ENCODE data around the gene MBTD1. TPM values are rescaled to one million over a fixed set of nuclear protein-coding genes. Genes with fewer than 3 reads are reported as not detected.

Gene MBTD1
- total RNA-seq, 2 experiments from 2014 or later: 7.0 to 10.2 TPM

DNA sequence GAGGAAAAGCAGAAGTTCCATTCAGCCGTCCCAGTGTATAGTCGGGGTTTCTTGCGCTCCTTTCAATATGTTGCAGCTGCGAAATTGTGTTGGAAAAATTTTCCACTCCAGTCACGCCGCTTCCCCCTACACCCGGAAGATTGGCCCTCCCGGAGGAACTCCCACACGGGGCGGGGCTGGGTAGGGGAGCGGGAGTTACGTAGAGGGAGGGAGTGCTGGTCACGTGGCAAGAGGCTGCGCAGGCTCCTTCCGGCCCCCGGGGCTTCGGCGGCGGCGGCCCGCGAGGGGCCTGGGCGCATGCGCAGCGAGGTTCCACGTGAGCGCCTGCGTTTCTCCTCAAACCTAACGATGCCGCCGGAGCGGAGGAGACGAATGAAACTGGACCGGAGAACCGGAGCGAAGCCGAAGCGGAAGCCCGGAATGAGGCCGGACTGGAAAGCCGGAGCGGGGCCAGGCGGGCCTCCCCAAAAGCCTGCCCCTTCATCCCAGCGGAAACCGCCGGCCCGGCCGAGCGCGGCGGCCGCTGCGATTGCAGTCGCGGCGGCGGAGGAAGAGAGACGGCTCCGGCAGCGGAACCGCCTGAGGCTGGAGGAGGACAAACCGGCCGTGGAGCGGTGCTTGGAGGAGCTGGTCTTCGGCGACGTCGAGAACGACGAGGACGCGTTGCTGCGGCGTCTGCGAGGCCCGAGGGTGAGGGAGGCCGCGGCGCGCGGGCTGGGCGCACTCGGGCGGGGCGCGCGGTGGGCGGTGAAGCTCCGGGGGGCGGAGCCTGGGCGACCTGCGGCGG is 581 bp upstream of the MBTD1 start, which contains the start of gene UTP18:
UTP18 (plus strand) TSS at position 310 of the 787 bp plus-strand sequence; CDS start at position 349, 39 bp downstream.
- H3K4me1 Mint-ChIP-seq (ENCODE audit: low read depth): peaks cover 56% of the 10 kb centered on the region
- POLR2A ChIA-PET: interaction anchor here (1.1 kb wide), 1 partner anchor 32 kb away, joined by 3 read pairs; no protein-coding TSS in a partner anchor

GRCh38 chr17:51258756-51259563 is 889 bp downstream of the MBTD1 start:
- Mint-ChIP-seq H3K36me3 (ENCODE audit: low read depth) (peaks cover 41% of the 10 kb centered on the region), H3K4me1 (ENCODE audit: low read depth) (peaks cover 64% of the 10 kb centered on the region), H3K9me3 (no peaks in the 10 kb centered on the region), H3K27me3 (no peaks in the 10 kb centered on the region), H3K27ac (peak overlapping the region; percentile 77), H3K4me3 (peak overlapping the region; percentile 77)
- DNase-seq: peak; percentile 32
- intact Hi-C loops (cut with micrococcal nuclease): no loop called here
- CTCF ChIA-PET: no interaction called here
- POLR2A ChIA-PET: interaction anchor here (1.0 kb wide), 1 partner anchor 106 kb away, joined by 3 read pairs; the partner anchor contains the start of gene NME1
- ATAC-seq: no peak
- no peak for TF ChIP-seq CTCF (IDR thresholded peaks at IDR 0.05)

More for the DNA sequence above, 581 bp upstream of the MBTD1 start, which contains the start of gene UTP18:
- CTCF ChIA-PET: interaction anchor here (1.0 kb wide), 1 partner anchor 9 kb away, joined by 3 read pairs; no protein-coding TSS in a partner anchor
- Mint-ChIP-seq H3K27ac (peak within 1 kb of the TSS; percentile 99), H3K4me3 (peak within 1 kb of the TSS; percentile 77), H3K27me3 (no peaks in the 10 kb centered on the region), H3K36me3 (ENCODE audit: low read depth) (peaks cover 42% of the 10 kb centered on the region), H3K9me3 (no peaks in the 10 kb centered on the region)
- ATAC-seq (peak; percentile 92), DNase-seq (peak; percentile 96)
- no peak for TF ChIP-seq CTCF (IDR thresholded peaks at IDR 0.05)
- intact Hi-C loops (cut with micrococcal nuclease): no loop called here

- intact Hi-C loops (cut with micrococcal nuclease): no loop called here
- CTCF ChIA-PET: interaction anchor here (0.7 to 1.7 kb wide), 2 partner anchors 40 to 54 kb away, joined by 3 read pairs; no protein-coding TSS in a partner anchor
Measured at GRCh38 chr17:51257150-51258081, 2.4 kb downstream of the MBTD1 start.

More at GRCh38 chr17:51257150-51258081, 2.4 kb downstream of the MBTD1 start:
- no peak for TF ChIP-seq CTCF (IDR thresholded peaks at IDR 0.05)
- H3K4me3 Mint-ChIP-seq: no peak overlapping the region
- POLR2A ChIA-PET: interaction anchor here (1.1 kb wide), 1 partner anchor 69 kb away, joined by 3 read pairs; no protein-coding TSS in a partner anchor
- peaks cover 33% of the 10 kb centered on the region for H3K36me3 Mint-ChIP-seq (ENCODE audit: low read depth)
- no peaks in the 10 kb centered on the region for H3K9me3 Mint-ChIP-seq
- DNase-seq: no peak
- no peak overlapping the region for H3K27ac Mint-ChIP-seq
- peaks cover 56% of the 10 kb centered on the region for H3K4me1 Mint-ChIP-seq (ENCODE audit: low read depth)
- ATAC-seq: no peak
- no peaks in the 10 kb centered on the region for H3K27me3 Mint-ChIP-seq
